ENCODE measurements around the gene CPT1B.
A peak's percentile ranks its signal among the peaks of the same experiment; 100 is the strongest.
"Not testable (repeated sequence)": the region's sequence is repeated elsewhere in the genome, so short reads cannot be mapped to it uniquely, and the experiment has no call there.

Gene CPT1B

DNA sequence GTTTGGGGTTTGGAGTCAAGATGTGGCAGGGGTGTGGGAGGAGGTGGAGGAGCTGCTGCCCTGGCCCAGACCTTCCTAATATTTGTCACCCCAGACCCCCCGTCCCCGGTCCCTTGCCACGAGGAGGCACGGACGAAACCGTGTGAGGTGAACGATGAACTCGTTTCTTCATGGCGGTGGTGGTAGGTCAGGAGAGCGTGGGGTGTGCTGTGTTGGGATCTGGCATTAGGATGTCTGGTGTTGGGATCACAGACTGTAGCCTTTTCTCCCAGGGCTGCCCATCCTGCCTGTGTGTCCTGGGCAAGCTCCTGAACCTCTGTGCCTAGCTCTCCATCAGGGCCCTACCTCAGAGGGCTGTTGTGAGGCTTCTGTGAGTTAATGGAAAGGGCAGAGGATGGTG lies 30.8 kb upstream of the CPT1B start:
- no peak for DNase-seq

DNA sequence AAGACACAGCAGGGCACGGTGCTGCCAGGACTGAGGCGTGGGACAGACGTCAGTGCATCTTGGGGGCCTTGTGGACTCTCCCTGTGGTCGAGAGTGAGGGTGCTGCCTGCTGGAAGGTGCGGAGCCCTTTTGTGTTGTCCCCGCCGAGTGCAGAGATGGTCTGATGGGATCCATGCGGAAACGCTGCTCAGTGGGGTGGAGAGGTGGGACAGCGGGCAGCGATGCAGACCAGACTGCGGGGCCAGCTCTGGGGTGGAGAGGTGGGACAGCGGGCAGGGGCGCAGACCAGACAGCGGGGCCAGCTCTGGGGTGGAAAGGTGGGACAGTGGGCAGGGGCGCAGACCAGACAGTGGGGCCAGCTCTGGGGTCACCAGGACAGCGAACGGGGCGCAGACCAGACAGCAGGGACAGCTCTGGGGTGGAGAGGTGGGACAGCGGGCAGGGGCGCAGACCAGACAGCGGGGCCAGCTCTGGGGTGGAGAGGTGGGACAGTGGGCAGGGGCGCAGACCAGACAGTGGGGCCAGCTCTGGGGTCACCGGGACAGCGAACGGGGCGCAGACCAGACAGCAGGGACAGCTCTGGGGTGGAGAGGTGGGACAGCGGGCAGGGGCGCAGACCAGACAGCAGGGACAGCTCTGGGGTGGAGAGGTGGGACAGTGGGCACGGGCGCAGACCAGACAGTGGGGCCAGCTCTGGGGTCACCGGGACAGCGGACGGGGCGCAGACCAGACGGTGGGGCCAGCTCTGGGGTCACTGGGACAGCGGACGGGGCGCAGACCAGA lies 30.0 kb upstream of the CPT1B start:
- DNase-seq, result not testable (repeated sequence)

DNA sequence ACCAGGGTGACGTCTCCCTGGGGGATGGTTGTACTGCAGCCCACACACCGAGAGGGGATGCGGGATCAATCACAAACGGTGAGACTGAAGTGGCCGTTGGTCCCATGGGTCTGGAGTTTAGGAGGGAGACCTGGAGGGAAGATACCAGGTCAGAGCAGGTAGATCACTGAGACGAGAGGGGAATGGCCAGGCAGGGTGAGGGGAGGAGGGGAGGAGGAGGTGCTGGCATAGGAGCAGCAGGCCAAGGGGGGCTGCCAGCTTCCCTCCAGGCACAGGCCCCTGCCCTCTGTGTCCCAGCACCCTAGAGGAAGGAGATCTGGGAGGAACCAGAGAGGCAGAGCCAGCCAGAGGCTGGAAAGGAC lies 29.4 kb upstream of the CPT1B start:
- DNase-seq, result no peak

DNA sequence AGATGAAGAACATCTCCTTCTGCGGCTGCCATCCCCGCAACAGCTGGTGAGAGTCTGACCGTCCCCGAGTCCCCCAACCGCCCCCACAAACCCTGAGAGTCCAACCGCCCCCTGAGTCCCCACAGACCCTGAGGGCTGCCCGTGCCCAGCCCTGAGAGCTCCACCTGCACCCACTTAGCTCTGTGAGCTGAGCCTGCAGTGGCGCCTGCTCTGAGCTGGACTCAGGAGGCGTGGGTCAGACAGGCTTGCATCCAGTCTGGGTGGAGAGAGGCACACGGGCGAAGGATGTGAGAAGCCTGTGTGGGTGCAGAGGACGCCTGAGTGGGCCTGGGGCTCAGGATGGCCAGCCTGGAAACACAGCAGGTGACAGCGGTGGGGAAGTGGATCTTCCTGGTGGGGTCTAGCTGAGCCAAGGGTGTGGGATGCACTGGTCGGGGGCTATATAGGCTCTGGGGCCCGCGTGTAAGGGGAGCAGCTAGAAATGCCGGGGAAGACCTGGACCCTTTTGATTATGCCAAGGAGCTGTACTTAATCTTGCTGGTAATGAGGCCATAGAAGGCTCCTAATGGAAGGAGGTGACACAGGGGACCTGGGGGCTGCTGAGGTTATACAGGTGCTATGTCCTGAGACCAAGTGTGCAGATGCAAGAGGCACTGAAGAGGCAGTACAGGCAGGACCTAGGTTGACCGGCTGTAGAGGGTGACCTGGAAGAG lies 28.9 kb upstream of the CPT1B start:
- no peak for DNase-seq

DNA sequence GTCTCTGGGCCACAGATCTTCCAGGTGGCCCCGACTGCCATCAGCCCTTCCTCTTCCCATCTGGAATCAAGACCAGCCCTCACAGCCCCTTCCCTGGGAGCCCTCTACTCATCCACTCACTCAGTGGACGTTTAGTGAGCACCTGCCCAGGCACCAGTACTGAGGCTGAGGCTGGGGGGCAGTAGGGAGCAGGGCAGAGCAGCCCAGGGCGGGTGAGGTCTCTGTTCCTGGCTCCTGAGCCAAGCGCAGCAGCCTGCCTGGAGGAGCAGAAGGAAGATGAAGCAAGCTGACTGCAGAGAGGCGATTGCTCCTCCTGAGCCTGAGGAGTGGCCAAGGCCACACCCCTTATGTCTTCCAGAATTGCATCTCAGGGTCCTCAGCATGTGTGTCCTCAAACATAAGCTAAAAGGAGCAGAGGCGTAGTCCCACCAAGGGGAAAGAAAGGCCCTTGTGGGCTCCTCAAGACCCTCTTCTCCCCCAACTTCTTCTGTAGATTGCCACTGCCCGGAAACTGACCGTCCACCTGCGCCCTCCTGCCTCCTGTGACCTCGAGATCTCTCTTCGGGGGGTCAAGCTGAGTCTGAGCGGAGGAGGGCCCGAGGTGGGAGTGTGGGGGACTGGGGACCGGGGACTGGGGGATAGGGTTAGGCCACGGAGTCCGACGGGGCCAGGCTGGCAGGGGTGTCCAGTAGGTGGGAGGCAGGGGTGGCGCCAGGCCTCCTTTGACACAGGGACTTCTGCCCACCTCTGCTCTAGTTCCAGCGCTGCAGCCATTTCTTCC lies 28.1 kb upstream of the CPT1B start:
- peak; percentile 16 for DNase-seq

DNA sequence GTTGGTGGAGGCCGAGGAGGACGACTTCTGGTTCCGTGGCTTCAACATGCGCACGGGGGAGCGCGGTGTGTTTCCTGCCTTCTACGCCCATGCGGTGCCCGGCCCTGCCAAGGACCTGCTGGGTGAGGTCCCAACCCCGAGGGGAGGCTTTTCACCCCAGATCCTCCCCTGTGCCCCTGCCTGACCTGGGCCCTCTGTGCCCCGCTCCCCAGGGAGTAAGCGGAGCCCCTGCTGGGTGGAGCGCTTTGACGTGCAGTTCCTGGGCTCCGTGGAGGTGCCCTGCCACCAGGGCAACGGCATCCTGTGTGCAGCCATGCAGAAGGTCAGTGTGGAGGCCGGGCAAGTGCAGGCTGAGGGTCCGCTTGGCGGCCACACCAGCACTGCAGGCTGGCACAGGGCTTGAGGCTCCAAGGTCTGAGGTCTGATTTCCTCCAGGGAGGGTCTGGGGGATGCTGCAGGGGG lies 27.4 kb upstream of the CPT1B start:
- DNase-seq, result no peak

DNA sequence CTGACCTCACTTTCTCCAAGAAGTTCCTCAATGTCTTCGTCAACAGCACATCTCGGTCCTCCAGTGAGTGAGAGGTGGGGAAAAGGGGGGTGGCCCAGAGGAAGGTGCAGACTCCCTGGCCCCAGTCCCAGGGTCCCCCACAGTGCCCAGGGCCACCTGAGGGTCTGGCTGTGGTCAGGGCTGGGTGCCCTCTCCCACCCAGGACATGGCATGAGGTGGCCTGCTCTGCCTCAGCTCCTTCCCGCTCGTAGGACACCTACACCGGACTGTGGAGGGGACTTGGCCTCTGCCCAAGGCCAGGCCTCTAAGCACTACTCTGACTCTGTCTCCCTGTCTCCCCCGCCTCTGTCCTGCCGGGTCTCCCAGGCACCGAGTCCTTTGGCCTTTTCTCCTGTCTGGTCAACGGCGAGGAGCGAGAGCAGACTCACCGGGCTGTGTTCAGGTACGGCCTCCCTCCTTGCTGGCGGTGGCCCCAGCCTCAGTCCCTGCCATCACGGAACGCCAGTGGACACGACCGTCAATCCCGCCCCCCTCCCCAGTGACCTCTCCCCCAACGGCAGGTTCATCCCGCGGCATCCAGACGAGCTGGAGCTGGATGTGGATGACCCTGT lies 26.9 kb upstream of the CPT1B start:
- DNase-seq, result no peak

DNA sequence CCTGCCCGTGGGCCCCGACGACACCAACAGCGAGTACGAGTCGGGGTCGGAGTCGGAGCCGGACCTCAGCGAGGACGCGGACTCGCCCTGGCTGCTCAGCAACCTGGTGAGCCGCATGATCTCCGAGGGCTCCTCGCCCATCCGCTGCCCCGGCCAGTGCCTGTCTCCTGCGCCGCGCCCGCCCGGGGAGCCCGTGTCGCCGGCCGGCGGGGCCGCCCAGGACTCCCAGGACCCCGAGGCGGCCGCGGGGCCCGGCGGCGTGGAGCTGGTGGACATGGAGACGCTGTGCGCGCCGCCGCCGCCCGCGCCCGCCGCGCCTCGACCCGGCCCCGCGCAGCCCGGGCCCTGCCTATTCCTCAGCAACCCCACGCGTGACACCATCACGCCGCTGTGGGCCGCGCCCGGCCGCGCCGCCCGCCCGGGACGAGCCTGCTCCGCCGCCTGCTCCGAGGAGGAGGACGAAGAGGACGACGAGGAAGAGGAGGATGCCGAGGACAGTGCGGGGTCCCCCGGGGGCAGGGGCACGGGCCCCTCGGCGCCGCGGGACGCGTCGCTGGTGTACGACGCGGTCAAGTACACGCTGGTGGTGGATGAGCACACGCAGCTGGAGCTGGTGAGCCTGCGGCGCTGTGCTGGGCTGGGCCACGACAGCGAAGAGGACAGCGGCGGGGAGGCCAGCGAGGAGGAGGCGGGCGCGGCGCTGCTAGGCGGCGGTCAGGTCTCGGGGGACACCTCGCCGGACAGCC lies 26.2 kb upstream of the CPT1B start:
- DNase-seq, result no peak

DNA sequence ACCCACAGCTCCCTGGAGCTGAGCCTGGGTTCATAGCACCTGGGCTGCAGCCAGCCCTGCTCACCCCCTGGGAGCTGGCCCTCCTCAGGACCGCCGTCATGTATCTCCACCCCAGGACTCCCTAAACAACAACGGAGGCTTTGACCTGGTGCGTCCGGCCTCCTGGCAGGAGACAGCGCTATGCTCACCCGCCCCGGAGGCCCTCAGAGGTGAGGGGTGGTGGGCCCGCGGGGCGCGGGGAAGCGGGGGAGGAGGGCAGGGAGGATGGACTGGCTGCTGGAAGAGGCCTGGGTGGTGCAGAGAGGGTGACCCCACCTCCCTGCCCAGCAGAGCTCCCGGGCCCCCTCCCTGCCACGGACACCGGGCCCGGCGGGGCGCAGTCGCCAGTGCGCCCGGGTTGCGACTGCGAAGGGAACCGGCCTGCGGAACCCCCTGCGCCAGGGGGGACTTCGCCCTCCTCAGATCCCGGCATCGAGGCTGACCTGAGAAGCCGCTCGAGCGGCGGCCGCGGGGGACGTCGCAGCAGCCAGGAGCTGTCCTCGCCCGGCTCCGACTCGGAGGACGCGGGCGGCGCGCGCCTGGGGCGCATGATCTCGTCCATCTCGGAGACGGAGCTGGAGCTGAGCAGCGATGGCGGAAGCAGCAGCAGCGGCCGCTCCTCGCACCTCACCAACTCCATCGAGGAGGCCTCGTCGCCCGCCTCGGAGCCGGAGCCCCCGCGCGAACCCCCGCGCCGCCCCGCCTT lies 25.5 kb upstream of the CPT1B start:
- DNase-seq, result no peak

DNA sequence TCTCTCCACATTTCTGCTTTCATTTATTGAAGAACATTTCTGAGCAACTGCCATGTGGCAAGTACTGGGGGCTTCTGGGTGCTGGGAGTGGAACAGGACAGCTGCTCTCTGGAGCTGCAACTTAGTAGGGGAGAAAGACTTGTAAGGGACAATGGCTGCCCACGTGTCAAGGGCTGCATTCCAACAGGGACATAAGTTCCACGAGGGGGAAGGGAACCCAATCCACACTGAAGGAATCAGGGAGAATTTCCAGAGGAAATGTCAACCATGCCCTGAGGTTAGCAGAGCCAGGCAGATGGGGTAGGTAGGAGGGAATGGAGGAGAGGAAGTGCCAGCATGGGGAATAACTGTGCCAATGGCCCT lies 24.1 kb upstream of the CPT1B start:
- DNase-seq, result no peak

DNA sequence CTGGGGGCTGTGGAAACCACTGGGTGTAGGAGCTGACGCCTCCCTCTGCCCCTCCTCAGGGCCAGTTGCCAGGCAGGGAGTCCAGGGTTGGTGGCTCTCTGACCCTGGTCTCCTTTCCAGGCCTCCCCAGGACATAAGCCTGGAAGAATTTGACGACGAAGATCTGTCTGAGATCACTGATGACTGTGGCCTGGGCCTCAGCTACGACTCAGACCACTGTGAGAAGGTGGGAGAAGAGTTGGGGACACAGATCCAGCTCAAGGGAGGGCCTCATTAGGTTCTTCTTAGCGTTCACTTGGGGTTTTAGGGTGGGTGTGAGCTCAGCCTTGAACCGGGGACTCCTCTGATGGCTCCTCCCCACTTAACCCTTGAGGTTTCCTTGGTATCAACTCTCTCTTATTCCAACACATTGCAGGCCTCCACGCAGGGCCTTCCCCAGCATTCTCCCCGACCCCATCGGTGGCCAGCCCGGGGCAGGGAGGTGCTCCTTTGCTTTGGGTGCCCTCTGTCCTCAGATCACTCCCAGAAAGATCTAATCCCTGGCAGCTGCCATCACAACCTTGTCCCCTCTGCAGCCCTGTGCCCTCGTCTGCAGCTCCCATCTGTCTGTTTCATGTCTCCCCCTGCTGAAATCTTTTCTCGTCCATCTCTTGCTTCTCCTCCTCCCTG lies 23.6 kb upstream of the CPT1B start:
- DNase-seq, result no peak

DNA sequence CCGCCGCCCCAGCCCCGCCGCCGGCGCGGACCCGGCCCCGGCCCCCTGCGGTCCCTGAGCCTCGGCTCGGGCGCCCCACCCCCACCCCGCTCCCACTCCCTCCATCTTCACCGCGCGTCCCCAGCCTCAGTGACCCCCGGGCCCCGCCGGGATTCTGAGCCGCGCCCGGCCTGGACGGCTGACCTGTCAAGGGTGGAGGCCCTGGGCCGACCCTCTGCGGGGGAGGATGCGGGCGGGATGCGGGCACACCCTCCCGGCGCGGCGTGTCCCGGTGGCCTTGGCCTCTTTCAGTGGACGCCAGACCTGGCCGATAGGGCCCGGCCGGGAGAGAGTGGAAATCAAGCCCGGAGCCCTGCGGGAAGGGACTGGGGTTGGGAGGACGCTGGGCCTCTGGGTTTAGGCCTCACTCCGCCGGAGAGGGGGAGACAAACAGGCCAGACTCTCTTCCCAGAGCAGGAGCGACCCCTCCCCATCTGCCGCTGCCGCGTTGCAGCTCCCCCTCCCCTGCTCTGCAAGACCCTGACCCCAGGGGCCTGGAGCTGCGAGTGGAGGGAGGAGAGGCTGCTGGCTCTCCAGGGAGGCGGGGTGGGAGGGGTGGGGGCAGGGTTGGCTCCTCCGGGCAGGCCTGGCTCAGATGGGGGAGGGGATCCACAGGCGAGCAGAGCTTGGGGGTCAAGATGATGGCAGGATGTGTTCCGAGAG lies 22.9 kb upstream of the CPT1B start:
- no peak for DNase-seq

DNA sequence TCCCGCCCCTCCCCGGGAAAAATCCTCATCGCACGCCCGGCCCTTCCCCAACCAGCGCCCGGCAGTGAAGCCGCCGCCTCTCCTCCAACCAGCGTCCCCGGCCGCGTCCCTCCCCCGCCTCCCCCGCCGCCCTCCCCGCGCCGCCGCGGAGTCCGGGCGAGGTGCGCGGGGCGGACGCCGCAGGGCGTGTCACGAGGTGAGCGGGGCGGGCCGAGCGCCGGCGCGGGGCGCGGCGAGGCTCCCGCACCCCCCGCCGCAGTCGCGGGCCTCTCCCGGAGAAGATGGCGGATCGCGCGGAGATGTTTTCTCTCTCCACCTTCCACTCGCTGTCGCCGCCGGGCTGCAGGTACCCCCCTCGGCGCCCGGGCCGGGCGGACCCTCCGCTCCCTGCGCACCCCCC lies 22.3 kb upstream of the CPT1B start, which contains the start of gene MAPK8IP2:
Gene MAPK8IP2 (plus strand): TSS at position 256 of the 400 bp plus-strand sequence. CDS start 26 bp downstream, at position 282.
- DNase-seq, result peak; percentile 13

DNA sequence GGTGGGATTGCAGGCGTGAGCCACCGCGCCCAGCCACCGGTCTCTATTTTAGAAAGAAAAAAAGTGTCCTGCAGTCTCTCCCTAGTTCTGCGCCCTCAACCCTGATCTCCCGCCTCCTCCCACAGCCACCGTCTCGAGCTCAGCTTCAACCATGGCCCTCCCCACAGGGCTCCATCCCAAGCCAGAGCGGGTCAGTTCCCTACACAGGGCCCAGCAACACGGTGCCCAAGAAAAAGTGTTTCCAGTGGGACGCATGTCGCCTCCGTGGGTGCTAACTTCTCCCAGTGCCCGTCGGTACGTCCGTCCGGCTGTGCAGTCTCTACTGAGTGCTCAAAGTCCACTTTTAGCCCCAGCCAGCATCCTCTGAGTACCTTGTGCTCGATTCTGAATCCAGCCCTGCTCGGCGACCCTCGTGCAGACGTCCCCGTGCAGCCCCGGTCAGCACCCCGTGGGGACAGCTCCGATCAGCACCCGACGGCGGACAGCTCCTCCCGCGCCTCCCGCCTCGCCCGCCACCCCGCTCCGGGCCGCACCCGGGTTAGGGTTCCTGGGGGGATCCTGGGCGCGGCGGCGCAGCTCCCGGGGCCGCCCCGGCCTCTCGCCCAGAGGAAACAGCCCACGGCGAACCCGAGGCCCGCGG lies 21.7 kb upstream of the CPT1B start:
- peak; percentile 70 for DNase-seq

DNA sequence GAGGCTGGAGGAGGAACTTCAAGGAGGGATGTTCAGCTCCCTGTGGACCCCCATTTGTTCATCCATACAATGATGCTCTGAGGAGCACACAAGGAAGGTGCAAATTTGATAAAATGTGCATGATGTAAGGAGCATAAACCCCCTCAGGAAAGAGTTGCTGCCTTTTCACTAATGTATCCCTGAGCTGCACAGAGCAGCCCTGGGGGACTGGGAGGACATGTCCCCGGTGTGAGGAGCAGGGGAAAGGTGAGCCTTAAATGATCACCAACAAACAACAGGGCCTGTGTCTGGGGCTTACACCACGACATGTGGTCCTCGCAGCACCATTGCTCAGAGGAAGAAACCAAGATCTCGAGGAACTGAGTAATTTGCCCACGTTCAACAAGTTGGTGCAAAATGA lies 18.9 kb upstream of the CPT1B start:
- no peak for DNase-seq

DNA sequence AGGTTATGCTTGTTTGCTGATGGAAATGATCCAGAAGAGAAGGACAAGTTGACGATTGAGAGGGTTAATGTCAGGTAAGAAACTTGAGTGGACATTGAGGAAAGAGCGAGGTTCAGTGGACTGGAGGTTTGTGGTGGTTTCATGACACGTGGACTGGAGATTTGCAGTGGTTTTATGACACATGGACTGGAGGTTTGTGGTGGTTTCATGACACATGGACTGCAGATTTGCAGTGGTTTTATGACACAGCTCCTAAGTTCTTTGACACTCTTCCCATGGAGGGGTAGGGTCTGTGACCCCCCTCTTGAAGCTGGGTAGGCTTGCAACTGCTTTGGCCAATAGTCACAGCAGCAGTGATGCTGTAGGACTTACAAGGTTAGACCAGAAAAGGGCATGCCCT lies 17.0 kb upstream of the CPT1B start:
- no peak for DNase-seq

DNA sequence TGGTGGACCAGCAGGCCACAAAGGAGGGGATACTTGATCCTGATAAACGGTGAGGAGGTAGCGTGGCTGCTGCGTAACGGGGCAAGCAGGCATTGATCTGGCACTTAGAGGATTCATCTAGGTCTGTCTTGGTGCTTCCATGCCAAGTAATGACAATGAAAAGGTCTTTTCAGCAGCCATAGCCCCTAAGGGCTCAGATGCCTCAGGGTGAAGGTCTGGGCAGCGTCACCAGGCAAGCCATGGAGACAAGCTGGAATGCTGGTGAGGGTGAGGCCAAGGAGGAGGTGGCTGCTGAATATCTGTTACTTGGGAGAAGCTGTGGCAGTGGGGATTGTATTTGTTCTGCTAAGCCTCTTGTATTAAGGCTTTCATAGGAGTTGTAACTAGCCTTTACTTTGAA lies 9.2 kb upstream of the CPT1B start:
- DNase-seq, result no peak

DNA sequence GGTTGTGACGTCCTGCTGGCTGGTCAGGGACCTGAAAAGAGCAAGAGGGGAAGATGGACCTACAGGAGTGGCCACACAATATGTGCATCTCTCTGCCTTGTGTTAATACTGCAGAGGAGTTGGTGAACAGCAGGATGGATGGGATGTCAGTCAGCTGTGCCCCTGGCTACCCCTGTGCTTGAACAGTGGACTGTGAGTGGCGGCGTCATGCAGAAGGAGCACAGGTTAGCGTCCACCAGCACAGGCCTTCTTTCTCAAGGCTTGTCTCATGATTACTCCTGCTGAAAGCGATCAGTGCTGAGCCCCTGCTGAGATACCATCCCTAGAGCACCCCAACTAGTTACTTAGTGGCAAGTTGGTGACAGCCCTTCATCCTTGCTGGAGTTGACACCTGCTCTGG lies 8.2 kb upstream of the CPT1B start:
- DNase-seq, result no peak

DNA sequence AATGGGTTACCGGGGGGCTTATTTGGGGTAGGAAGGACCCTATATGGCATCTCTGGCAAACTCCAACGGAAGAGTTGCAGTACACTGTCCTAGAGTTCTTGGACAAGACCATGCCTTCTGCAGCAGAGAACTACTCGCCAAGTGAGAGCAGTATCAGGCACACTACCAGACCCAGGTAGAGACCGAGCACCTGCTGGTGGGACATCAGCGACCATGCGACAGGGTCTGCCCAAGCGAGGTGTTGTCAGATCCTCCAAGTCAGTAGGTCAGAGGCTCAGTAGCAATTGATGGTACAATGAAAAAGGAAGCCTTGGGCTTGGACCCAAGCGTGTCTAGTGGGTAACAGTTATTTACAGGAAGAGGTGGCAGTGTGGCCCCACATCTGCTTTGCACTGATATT lies 7.6 kb upstream of the CPT1B start:
- DNase-seq, result no peak

DNA sequence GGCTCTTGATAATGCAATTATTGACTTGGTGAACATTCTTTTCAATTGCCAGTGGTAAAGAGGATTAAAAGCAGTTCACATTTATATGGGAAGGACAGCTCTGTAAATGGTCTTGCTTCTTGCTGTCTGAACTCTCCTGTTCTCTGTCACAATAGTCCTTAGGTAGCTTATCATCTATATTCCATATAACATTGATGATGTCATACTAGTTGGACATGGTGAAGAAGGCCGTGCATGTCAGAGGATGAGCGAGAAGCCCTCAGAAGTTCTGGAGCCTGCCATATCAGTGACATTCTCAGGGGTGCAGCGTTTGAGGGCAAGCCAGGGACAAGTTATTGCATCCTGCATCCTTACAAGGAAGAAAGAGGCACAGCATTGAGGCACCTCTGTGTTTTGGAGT lies 7.0 kb upstream of the CPT1B start:
- DNase-seq, result no peak

All from CD4-positive, alpha-beta T cell treated with Interleukin-17A for 4 hours (primary cell).